GM19099 (cell line): ENCODE results near the gene TNS3.

Experiments
- POLR2A ChIP-seq: IDR thresholded peaks from 3 replicates; pipeline ENCODE4 v1.6.1; 2011; ENCODE audit warnings: low read depth; ENCODE audit not compliant: insufficient read length; ENCODE audit errors: extremely low read depth

Gene TNS3

DNA sequence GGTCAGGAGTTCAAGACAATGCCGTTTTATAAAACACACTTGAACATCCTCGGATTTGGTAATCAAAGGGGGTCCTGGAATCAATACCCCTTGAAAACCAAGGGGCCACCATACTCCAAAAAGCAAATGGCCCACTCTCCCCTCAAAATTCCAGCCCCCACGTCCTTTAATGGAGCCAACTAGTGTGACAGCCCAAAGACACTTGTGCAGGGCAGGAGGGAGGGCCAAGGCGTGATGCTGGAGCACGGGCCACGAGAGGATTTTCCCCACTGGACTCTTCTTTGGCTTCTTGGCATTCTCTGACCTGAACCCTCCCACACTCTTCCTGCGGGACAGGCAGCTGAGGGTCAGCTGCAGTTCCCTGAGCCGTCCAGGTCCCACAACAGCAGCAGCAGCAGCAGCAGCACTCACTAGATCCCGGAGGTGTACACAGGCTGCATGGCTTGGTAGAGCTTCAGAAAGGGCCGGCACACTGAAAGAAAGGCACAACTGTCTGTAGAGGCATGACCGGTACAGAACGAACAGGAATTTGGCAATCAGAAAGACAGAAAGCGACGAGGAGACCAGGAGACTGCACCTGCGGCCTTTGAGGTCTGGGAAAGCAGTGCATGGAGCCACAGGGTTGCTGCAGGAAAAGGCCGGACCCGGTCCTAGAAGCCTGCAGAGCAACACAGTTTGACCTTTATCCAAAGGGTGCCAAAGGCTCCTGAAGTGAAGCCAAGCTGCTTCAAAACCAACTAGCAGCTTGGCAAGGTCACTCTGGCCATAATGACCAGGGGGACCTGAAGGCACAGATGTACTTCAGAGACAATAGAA, 168.2 kb downstream of the TNS3 start:
- no peak for TF ChIP-seq POLR2A

DNA sequence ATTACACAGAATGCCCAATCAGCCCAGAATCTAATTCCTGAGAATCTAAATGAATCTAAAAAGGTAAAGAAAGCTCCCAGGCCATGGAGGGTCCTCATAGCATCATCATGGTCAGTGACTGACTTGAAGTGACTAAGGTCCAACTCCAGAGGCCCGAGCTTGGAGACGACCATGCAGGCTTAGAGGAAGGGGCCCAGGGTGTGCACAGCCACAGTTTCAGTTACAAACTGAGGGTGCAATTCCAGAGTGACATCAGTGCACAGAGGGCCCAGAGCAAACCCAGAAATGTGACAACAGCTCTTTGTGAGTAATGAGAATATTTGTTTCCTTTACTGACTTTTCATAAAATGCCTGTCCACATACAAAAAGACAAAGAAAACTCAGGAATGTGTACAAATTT, 170.0 kb downstream of the TNS3 start:
- no peak for TF ChIP-seq POLR2A

- no peak for TF ChIP-seq POLR2A
Measured at GRCh38 chr7:47411281-47411869, 170.5 kb downstream of the TNS3 start.

GRCh38 chr7:47408675-47409074, 173.2 kb downstream of the TNS3 start:
- no peak for TF ChIP-seq POLR2A

DNA sequence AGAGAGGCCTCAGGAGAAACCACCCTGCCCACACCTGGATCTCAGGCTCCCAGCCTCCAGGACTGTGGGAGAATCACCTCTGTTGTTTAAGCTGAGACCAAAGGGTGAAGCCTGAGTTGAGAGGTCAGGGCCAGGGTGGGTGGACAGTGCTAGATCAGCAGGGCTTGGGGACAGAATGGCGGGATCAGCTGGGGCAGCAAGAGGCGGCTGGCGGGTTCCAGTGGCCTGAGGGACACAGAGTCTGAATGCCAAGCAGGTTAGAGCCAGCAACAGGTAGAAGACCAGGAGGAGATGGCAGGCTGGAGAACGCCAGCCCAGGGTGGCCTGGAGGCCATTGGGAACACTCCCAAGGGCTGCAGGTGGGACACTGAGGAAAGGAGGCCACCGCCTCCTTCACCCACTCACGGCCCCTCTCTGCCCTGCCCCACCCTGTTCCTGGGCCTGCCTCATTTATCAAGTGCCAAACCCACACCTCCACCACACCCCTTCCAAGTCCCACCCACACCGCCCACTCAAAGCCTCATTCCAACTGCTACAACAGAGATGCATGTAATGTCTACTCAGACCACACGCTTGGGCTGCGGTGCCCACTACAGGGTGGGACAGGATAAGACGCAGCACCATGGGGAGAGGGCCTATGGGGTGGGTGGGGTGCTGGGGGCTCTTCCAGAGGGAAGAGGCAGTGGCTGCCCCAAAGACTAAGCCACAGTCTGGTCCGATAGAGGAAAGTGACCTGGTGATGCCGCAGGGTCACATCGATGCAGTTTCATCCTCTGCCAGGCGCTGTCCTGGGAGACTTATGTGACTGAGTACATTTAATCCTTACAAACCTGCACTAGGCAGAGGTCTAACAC, 173.9 kb downstream of the TNS3 start:
- TF ChIP-seq POLR2A, result no peak

GRCh38 chr7:47407136-47407535, 174.8 kb downstream of the TNS3 start:
- TF ChIP-seq POLR2A, result no peak

- no peak for TF ChIP-seq POLR2A
Measured at GRCh38 chr7:47406801-47407129, 175.1 kb downstream of the TNS3 start.

DNA sequence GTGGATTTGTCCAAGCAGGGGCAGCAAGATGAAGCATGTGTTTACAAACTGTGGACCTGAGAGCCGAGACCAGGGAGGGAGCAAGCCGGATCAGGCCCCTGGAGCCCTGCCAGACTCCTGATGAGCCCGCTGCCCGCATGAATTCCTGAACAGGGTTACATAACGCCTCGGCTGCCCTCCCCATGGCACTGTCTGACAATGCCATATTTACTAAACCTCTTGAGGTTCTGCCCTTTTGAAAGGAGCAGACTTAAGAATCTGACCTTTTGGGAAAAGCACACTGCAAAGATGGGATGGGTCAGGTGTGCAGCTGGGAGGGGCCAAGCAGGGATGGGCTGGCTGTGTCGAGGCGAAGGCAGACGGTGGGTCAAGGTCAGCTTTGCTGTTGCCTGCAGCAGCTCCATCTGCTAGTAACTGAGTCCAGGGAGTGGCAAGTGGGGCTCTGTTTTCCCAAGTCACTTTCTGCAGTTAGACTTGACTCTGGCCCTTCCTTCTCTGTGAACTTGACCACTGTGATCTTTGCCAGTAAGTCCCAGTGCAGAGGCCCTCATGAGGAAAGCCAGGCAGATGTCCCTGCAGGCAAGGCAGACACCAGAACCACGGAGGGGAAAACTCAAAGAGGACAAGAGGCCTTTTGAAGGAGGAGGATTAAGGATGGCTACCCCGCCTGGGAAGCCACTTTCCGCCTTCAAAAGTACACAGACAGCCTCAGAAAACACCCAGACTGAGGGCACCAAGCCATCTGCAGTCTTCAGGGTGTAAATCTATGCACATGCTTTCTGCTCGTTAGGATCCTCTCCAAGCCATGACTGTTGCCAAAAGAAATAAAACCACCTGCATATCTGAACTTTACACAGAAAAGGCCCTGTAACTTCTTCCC, 175.8 kb downstream of the TNS3 start:
- TF ChIP-seq POLR2A, result no peak

DNA sequence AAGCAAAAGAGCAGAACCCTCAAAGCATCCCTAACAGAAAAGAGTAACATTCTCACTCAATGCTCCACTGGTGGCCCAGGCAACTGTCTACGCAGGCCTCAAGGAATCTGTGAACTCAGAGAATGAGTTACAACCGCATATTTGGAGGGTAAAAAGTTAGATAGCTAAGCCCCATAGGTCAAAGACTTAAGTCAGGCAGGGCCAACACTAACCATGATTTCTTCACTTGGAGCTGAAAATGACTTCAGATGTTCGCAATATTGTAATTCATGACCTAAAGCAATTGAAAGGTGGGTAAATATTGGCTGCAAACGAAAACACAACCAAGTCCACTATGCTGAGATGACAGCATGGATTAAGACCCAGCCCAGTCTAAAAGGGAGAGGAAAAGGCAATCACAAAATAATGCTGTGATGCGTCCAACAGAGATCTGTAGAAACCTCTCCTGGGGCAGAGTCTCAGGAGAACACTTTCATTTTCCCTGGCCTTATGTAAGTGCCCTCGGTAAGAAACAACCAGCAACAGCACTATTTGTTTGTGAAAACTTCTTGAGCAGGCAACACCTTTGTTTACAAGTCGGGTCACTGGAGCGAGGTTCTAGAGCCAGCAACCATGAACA, 176.5 kb downstream of the TNS3 start:
- no peak for TF ChIP-seq POLR2A

GRCh38 chr7:47404010-47404409, 177.9 kb downstream of the TNS3 start:
- no peak for TF ChIP-seq POLR2A

GRCh38 chr7:47402941-47403866, 178.7 kb downstream of the TNS3 start:
- TF ChIP-seq POLR2A, result no peak

GRCh38 chr7:47401611-47402570, 180.0 kb downstream of the TNS3 start:
- TF ChIP-seq POLR2A, result no peak

DNA sequence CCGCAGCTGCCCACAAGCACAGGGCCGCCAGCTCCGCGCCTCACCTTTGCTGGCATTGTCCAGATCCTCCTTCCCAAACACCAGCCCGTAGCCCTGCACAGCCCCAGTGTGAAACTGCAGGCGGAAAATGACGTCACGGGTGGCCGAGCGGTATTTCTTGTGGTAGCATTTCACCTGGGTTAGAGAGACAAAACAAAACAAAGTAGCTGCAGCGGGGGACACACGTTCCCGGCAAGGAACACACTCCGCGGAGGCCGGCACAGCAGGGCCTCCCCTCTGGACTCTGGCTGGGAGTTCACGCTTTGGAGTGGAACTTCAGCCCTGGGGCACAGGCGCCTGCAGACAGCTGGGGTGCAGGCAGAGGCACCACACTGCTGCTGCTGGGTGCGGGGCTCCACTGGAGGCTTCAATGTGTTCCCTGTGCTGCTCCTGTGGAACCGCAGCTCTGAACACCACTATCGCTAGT, 181.1 kb downstream of the TNS3 start:
- TF ChIP-seq POLR2A, result no peak

GRCh38 chr7:47400001-47400400, 181.9 kb downstream of the TNS3 start:
- no peak for TF ChIP-seq POLR2A
